ENCODE results near the gene RAET1L.
"Not testable (repeated sequence)": the region's sequence is repeated elsewhere in the genome, so short reads cannot be mapped to it uniquely, and the experiment has no call there.

The RAET1L gene

GRCh38 chr6:150043501-150044412 is 18.4 kb upstream of the RAET1L start:
- no peak for DNase-seq

- no peak for DNase-seq
Observed at GRCh38 chr6:150043096-150043495, 17.8 kb upstream of the RAET1L start.

DNA sequence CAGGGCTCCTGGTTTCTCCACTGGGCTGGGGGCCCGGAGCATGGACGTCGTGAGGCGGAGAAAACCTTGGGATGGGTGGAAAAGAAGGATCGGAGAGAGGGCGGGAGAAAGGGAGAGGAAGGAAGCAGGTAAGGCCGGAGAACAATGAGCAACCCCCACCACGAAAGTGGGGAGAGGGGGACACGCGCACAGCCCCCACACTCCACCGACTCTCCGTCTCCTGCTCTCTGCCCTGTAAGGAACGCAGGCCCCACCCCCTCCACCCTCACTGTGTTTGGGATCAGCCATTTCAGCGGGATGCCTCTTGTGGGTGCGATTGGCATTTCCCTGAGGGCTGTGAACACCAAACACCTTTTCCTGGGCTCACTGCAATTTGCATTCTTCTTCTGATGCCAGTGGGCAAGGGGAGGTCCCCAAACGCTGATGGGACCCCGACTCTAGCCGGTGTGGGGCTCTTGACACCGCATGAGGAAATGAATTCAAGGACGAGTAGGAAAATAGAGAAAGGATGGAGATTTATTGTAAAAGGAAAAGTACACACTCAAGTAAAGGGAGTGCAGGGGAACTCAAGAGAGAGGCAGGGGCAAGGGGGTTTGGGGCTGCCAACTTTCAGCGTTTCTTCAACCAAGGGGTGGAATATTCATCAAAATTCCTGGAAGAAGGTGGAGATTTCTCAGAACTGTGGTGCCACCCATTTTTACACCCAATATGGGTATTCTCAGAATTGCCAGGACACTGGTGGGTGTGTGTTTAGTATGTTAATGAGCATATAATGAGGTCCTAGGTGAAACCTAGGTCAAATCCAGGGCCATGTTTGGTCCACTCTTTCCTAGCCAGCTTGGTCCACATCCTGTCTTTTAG is 13.1 kb upstream of the RAET1L start:
- peak; percentile 49 for DNase-seq

- peak; percentile 60 for DNase-seq
Observed at GRCh38 chr6:150037526-150038201, 12.3 kb upstream of the RAET1L start.

GRCh38 chr6:150036081-150036480 is 10.7 kb upstream of the RAET1L start:
- peak; percentile 52 for DNase-seq

DNA sequence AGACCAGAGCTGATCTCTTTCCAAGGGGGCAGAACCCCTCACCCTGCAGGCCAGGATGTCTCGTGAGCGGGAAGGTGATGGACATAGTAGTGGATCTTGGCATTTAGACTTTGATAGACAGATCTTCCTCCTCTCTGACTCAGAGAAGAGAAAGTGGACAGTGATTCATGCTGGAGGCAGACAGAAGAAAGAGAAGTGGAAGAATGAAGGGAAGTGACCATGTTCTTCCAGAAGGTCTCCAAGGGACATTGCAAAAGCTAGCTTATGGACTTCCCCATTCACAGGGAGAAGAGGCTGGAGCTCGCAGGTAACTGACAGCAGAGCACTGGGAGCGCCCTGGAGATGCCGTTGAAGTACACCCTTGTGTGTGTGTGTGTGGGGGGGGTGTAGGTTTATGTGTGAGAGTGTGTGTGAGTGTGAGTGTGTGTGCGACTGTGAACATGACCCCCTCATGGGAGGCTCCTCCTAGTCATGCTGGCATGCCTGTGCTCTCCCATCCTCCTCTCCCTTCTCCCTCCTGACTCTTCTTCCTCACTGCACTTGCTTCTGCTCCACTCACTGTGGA is 8.0 kb upstream of the RAET1L start:
- peak; percentile 48 for DNase-seq

- DNase-seq = peak; percentile 28
Observed at GRCh38 chr6:150032598-150032997, 7.3 kb upstream of the RAET1L start.

DNA sequence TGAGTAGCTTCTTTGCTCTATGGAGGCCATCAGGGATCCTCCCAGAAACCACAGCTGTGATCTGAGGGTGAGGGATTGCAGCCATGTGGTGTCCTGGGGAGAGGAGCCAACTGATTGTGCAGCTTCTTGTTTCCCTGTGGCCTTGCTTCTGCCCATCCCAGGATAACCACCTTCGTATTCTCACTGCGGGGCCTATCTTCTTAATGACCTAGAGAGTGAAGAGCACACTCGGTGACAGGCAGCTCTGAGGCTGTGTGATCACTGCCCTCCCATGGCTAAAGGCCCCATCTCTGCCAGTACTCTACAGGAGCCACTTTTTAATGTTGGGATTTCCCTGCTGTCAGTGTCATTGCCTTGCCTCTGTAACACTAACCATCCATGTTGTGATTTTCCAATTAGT is 5.3 kb upstream of the RAET1L start:
- peak; percentile 50 for DNase-seq

DNA sequence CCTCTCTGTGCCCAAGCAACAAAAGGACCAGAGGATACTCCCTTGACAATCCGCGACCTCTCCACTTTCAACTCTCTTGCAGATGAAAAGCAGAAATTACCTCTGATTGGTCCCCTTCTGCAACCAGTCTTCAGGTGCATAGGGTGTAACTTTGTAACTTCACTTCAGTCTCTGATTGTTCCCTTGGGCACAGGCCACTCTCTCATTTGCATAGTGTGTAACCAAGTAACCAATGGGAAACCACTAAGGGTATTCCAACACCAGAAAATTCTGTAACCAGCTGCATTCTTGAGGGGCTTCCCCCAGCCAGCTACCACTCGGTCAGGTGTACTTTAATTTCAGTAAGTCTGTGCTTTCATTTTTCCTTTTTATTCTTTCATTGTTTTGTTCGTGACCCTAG is 4.4 kb upstream of the RAET1L start:
- peak; percentile 41 for DNase-seq

DNA sequence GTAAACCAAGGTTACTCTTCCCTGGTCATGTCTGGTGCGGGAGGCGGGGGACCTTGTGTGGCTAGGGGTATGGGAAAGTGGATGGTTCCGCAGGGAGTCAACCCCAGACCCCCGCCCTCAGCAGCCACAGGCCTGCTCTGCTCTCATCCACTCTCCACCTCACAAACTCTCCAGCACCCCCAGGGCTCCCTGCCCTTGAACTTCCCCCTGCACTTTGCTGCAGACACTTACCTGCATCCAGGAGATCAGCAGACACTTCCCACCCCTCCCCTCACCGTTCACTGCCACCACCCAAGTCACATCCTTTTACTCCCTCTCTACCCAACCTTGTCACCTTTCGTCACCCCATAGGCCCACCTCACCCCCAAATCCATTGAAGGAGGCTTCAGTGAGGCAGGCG is 3.9 kb upstream of the RAET1L start:
- DNase-seq = no peak

DNA sequence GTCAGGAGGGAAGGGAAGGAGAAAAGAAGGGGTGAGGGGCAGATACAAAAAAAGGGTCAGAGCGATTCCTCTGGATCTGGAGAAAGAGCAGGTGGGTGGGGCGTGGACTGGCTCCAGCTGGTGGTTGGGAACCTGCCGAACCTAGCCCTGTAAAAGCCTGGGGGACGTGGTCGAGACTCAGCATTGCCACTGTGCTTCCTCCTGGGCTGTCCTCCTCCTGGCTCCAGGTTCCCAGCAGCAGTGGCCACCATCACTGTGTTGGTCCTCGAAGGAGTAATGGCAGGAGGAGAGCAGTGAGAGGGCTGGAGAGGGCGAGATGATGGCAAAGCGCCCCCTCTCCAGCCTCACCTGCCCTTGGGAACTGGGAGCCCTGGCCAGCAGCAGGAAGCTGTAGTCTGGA is 3.5 kb upstream of the RAET1L start:
- DNase-seq = peak; percentile 45

DNA sequence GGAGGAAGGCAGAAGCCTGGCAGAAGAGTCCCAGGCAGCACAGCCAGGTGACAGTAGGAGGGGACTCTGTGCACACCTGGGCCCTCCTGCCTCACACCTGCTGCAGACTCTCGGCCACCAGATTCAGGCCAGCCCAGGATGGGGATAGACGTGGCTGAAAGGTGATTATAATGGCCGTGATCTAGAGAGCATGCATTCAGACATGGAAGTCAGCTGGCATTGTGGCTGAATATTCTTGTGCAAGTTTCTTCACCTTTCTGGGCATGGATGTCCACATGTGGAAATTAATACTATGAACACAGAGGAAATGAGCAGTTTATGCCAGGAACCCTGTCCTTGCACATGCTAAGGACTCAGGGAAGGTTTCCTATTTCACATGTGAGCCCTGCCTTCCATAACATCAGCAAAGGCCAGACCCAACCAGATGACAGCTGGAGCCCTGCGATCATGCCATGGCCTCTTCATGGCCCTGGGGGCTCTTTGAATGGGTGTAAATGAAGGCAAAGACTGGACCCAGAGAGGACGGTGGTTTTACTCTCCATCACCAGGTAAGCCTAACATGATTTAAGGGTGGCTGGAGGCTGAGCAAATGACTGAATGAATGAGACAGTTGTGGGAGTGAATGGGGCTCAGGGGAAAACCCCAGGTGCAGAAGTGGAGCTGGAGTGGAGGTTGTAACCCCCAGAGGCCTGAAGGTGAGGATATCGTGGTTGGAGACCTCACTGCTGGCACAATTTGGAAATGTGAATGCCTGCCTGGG is 2.7 kb upstream of the RAET1L start:
- DNase-seq = peak; percentile 53

GRCh38 chr6:150026976-150027805 is 1.9 kb upstream of the RAET1L start:
- peak; percentile 55 for DNase-seq

GRCh38 chr6:150024646-150025155 is 631 bp downstream of the RAET1L start:
- no peak for DNase-seq

- DNase-seq = peak; percentile 51
Observed at GRCh38 chr6:150024021-150024420, 1.3 kb downstream of the RAET1L start.

- not testable (repeated sequence) for DNase-seq
Observed at GRCh38 chr6:150021870-150022269, 3.5 kb downstream of the RAET1L start.

DNA sequence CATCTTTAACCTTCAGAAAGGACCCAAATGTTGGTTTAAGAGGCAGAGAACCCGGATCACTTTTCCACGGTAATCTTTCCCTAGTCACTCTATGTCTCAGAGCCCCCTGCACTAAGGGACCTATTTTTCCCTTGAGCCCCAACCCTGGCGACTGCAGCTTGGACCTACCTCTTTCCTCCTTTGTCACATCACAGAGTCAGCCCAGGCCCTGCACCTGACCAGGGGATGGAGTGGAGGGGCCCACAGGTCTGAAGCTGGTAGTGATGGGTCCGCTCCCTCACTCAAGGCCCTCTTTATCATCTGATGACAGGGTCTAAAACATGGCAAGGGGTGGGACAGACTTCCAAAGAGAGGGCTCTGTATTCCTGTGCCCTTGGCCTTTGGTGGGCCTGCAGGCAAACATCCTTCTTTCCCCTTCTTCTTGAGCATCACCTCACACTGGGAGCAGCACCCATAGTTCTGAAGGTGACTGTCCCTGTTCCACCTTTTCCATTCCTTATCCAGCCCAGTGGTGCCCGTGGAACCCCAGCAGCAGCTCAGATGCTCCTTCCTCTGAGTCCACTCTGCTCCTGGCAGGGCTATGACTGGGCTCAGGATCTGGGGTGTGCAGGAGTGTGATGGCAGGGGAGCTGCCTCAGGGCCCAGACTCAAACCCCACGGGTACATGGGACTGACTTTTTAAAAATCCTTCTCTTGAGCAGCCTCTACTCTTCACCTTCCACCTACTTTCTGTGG is 6.3 kb downstream of the RAET1L start:
- DNase-seq = peak; percentile 42

- DNase-seq = not testable (repeated sequence)
Observed at GRCh38 chr6:150017186-150017521, 8.2 kb downstream of the RAET1L start.

- DNase-seq = peak; percentile 79
Observed at GRCh38 chr6:150016324-150017185, 8.8 kb downstream of the RAET1L start.

Measured in activated CD8-positive, alpha-beta memory T cell treated with anti-CD3 and anti-CD28 coated beads for 24 hours (primary cell).